IPS DF 6.9 (cell line): ENCODE measurements around the gene TNPO3.

ENCODE experiments used
- DNase-seq: peaks from one replicate; pipeline ENCODE4 v3.0.0-alpha.2; 2013; ENCODE audit warnings: low read depth, low spot score
- H3K27ac ChIP-seq: one replicate; pipeline ENCODE4 v1.5.1; 2013; ENCODE audit warnings: low read length, control low read depth
- H3K27me3 ChIP-seq: 2 replicates; pipeline ENCODE4 v1.6.1; 2013; ENCODE audit warnings: mild to moderate bottlenecking, low read length; ENCODE audit not compliant: control insufficient read depth, insufficient read depth
- H3K36me3 ChIP-seq: 2 replicates; pipeline ENCODE4 v1.6.1; 2013; ENCODE audit warnings: low read length; ENCODE audit not compliant: control insufficient read depth, insufficient read depth
- H3K4me1 ChIP-seq: 2 replicates; pipeline ENCODE4 v1.6.1; 2013; ENCODE audit warnings: low read length; ENCODE audit not compliant: control insufficient read depth, insufficient read depth
- H3K4me3 ChIP-seq: 2 replicates; pipeline ENCODE4 v1.5.1; 2013; ENCODE audit warnings: mild to moderate bottlenecking, low read length
- H3K9me3 ChIP-seq: 2 replicates; pipeline ENCODE4 v1.6.1; 2013; ENCODE audit warnings: low read length, inconsistent platforms; ENCODE audit not compliant: control insufficient read depth, insufficient read depth
- WGBS: extraction: QIAGEN DNeasy Blood & Tissue Kit; methylation state at CpG from one replicate; pipeline ENCODE4 v1.1.7; 2013; ENCODE audit warnings: mixed read lengths, missing lambda C conversion rate; ENCODE audit not compliant: insufficient read length, insufficient coverage; 5-methylcytosine and 5-hydroxymethylcytosine counted together

The TNPO3 gene

DNA sequence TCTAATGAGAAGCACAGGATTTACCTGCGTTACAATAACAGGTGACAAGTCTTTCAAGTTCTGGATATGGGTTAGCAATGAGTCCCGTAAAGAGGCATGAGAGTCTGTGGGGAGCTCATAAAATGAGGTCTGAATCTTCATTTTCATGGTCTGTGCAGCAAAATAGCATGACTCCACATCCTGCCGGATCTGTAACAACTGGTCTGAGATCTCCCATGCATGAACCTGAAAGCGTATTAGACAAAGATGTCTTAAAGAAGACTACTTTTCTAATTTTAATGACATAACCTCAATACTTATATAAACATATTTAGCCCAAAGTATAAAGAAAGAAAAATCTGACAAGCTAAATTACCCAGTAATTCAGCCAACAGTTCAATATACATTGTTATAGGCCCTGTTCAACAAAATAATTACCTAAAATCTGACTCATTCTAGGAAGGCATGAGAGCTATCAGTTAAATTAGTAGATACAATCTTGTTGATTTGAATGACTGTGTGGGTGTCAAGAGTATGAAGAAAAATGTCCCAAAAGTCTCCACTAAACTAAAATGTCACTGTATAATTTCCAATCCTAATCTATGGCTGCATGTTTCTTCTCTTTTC is 36.9 kb downstream of the TNPO3 start:
- H3K27ac ChIP-seq: no peak overlapping the region
- H3K9me3 ChIP-seq: no peaks in the 10 kb centered on the region
- no peak overlapping the region for H3K4me3 ChIP-seq
- no peaks in the 10 kb centered on the region for H3K4me1 ChIP-seq
- H3K36me3 ChIP-seq: peaks cover 5% of the 10 kb centered on the region; the same call in 1 of the 2 replicates
- WGBS: no CpG with 5 or more reads among the region's 4 CpGs
- no peaks in the 10 kb centered on the region for H3K27me3 ChIP-seq
- DNase-seq: no peak

DNA sequence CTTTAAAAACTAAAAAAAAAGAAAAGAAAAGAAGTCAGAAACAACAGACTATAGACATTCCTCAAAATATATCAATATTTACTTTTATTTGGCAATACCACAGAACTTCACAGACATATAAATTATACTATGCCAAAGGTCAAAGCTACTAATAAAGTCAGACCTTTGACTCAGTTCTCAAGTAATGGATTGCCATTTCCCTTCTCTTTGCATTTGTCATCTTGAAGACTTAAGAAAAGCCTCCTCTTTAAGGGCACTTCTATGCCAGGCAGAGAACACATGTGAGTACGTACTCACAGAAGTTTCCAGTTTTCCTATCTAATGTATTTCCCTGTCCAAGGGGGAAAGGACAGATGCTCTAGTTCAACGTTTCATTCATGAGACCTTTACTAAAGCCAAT is 37.6 kb downstream of the TNPO3 start:
- no peak overlapping the region for H3K27ac ChIP-seq
- peaks cover 5% of the 10 kb centered on the region; the same call in 1 of the 2 replicates for H3K36me3 ChIP-seq
- H3K9me3 ChIP-seq: no peaks in the 10 kb centered on the region
- no peaks in the 10 kb centered on the region for H3K4me1 ChIP-seq
- no peaks in the 10 kb centered on the region for H3K27me3 ChIP-seq
- no peak overlapping the region for H3K4me3 ChIP-seq
- WGBS: no CpG with 5 or more reads among the region's 2 CpGs
- no peak for DNase-seq

DNA sequence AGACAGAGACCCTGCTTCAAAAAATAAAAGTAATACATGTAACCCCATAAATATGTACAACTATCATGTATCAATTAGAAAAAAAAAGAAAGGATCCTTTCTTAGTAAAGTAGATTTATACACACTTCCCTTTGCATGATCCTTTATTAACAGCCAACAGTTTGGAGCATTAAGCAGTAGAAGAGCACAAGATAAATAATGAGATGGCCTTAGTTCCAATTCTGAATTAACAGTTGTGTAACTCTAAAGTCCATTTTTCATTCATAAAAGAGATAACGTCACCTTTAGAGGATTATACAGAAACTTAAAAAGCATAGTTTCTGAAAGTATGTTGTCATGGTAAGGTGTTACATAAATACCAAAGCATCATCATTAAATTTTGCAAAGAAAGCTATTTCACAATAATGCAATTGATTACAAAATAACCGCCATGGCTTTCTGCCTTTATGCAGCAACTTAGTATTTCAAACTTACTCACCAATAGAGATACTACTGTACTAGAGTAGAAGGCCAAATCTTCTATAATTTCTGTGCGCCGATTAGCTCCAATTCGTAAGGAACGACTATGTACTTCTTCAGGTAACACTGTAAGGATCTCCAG is 40.3 kb downstream of the TNPO3 start:
- no peaks in the 10 kb centered on the region for H3K4me1 ChIP-seq
- peaks cover 5% of the 10 kb centered on the region; the same call in 1 of the 2 replicates for H3K36me3 ChIP-seq
- DNase-seq: no peak
- H3K4me3 ChIP-seq: no peak overlapping the region
- no peak overlapping the region for H3K27ac ChIP-seq
- no peaks in the 10 kb centered on the region for H3K9me3 ChIP-seq
- WGBS: no CpG with 5 or more reads among the region's 6 CpGs
- H3K27me3 ChIP-seq: no peaks in the 10 kb centered on the region

DNA sequence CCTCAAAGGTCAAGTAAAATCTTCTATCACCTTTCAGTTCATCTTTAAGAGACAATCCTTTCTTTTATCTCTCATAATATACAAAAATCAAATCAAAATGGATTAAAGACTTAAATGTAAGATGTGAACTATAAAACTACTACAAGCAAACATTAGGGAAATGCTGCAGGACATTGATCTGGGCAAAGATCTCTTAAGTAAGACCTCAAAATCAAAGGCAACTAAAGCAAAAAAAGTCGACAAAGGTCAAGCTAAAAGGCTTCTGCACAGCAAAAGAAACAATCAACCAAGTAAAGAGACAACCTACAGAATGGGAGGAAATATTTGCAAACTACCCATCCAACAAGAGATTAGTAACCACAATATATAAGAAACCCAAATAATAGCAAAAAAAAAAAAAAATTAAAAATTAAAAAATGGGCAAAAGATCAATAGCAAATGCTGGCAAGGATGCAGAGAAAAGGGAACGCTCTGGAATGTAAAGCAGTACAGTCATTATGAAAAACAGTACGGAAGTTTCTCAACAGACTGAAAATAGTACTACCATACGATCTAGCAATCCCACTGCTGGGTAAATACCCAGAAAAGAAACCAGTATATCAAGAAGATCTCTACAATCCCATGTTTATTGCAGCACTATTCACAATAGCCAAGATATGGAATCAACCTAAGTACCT is 41.7 kb downstream of the TNPO3 start:
- no peaks in the 10 kb centered on the region for H3K4me1 ChIP-seq

DNA sequence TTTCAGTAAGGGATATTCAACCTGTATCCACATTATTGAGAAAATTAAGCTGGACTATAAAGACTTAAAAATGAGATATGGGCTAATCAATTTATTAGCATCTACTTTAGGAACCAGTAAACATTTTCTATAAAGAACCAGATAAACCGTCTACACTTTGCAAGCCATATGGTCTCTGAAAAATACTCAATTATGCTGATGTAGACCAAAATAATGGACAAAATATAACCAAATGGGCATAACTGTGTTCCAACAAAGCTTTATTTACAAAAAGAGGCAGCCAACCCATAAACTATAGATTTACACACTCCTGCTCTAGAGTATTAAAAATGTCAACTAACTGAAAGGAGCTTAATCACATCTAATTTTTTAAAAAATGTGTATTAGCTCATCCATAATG is 42.3 kb downstream of the TNPO3 start:
- Histone ChIP-seq H3K4me1 (no peaks in the 10 kb centered on the region), H3K36me3 (peaks cover 5% of the 10 kb centered on the region; the same call in 1 of the 2 replicates), H3K27ac (no peak overlapping the region), H3K9me3 (no peaks in the 10 kb centered on the region), H3K4me3 (no peak overlapping the region), H3K27me3 (no peaks in the 10 kb centered on the region)
- no CpG with 5 or more reads among the region's 1 CpG for WGBS
- no peak for DNase-seq

More for the DNA sequence above, 41.7 kb downstream of the TNPO3 start:
- no peaks in the 10 kb centered on the region for H3K27me3 ChIP-seq
- H3K4me3 ChIP-seq: no peak overlapping the region
- H3K27ac ChIP-seq: no peak overlapping the region
- H3K9me3 ChIP-seq: no peaks in the 10 kb centered on the region
- H3K36me3 ChIP-seq: peaks cover 5% of the 10 kb centered on the region; the same call in 1 of the 2 replicates
- DNase-seq: no peak
- WGBS: no CpG with 5 or more reads among the region's 4 CpGs

DNA sequence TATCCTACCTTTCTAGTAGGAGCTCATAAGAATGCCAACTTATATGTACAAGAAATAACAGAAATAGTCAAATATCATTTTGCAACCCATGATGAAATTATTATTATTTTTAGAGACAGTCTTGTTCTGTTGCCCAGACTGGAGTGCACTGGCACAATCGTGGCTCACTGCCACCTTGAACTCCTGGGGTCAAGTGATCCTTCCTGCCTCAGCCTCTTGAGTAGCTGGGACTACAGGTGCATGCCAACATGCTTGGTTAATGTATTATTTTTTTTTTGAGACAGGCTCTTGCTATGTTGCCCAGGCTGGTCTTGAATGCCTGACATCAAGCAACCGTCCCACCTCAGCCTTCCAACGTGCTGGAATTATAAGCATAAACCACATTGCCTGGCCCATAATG is 44.8 kb downstream of the TNPO3 start:
- WGBS: no CpG with 5 or more reads among the region's 3 CpGs
- Histone ChIP-seq H3K4me3 (no peak overlapping the region), H3K4me1 (no peaks in the 10 kb centered on the region), H3K27me3 (no peaks in the 10 kb centered on the region), H3K9me3 (no peaks in the 10 kb centered on the region), H3K27ac (no peak overlapping the region), H3K36me3 (peaks cover 5% of the 10 kb centered on the region; the same call in 1 of the 2 replicates)
- no peak for DNase-seq

DNA sequence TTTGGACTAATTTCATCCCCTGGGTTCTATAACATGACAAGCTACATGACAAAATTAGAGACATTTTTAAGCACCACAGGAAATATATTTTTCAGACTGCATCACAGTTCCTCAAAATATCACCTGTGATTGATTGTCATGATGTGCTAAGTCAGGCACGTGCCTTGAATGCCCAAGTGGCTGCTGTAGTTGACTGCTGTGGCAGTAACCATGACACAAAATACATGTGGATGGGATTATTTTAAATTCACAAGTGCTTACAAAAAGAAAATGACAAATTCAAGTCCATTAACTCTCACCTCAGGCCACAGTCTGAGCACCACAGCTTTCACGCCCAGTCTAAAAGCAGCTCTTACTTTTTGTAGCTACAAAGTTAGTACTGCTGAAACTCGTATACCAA is 45.5 kb downstream of the TNPO3 start:
- H3K9me3 ChIP-seq: no peaks in the 10 kb centered on the region
- 0 out of 2 replicates have a peak, but pooled peaks cover 3% of the 10 kb centered on the region for H3K36me3 ChIP-seq
- WGBS: no CpG with 5 or more reads among the region's 3 CpGs
- no peaks in the 10 kb centered on the region for H3K27me3 ChIP-seq
- H3K4me1 ChIP-seq: no peaks in the 10 kb centered on the region
- DNase-seq: no peak
- H3K4me3 ChIP-seq: no peak overlapping the region
- H3K27ac ChIP-seq: no peak overlapping the region

DNA sequence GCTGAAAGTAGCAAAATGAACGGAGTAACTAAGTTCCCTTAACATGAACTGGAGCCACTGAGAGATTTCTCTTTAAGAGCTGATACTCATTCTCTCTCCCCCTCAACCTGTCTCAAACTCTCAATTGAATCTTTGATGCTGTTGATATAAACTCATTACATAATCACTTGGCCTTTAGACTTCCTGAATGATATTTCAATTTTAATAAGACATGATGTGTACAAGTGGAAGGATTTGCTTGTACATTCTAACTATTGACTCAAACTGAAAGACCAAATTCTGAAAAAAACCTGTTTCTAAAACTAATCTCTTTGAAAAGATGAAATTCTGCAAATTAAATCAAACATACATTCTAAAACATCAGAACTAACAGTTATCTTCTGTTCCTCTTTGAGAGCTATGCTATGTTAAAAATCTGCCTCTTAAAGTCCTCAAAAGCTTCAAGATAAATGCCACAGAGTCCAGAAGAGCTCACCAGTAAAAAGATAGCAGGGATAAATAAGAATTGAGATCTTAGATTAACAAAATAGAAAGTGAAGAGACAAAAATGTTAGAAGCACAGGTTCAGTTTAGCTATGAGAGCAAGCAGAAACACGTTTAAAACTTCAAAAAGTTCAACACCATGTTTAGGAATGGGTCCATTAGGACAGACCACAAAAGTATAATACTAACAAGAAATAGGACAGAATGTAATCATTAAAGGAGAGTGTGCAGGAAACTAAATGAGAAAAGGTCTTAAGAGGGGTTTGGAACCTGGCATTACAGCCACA is 46.1 kb downstream of the TNPO3 start:
- Histone ChIP-seq H3K27me3 (no peaks in the 10 kb centered on the region), H3K27ac (no peak overlapping the region), H3K36me3 (no peaks in the 10 kb centered on the region), H3K4me3 (no peak overlapping the region), H3K9me3 (no peaks in the 10 kb centered on the region), H3K4me1 (no peaks in the 10 kb centered on the region)
- no CpG with 5 or more reads among the region's 2 CpGs for WGBS
- no peak for DNase-seq

DNA sequence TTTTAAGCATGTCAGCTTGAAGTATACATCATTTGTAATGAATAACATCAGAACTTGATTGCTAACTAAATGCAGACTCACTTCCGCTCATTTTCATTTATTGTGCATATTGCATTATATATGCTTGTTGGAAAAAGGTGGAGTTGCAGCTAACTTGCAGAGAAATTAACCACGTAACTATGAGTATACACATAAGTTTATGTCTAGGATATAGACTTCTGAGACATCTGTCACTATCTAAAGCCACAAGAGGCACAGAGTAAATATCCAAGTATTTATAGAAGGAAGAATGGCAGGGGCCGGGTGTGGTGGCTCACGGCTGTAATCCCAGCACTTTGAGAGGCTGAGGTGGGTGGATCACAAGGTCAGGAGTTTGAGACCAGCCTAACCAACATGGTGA is 47.3 kb downstream of the TNPO3 start:
- Histone ChIP-seq H3K27me3 (no peaks in the 10 kb centered on the region), H3K27ac (no peak overlapping the region), H3K9me3 (no peaks in the 10 kb centered on the region), H3K4me1 (no peaks in the 10 kb centered on the region), H3K4me3 (no peak overlapping the region), H3K36me3 (no peaks in the 10 kb centered on the region)
- DNase-seq: no peak
- no CpG with 5 or more reads among the region's 4 CpGs for WGBS

DNA sequence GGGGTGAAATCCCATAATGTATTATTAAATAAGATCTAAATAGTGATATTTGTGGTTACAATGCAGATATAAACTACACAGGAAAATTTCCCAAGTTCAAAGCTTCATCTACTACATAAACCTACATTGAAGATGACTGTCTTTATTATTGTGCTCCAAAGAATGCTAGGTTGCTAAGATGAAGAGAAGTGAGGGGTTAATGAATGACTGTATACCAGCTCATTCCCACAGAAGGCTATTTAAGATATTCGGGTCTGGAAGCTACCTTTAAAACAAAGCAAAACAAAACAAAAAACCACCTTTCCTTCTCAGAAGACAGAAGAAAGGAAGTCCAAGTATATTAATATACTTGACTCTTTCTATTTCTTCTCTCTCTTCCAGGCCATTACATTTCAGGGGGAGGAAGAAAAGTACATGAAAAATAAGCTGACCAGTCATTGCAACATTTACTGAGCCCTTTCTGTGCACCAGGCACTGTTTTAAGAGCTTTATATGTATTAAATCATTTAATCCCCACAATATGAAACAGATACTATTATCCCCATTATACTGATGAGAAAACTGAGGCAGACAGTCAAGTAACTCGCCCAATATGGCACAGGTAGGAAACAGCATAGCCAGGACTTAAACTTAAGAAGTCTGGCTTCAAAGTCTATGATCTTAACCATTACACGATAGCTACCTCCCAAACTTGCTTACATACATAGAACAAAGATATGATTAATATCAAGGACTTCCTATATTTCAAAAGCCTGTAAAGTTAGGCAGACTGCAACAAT is 48.1 kb downstream of the TNPO3 start:
- H3K4me1 ChIP-seq: no peaks in the 10 kb centered on the region
- DNase-seq: no peak
- no CpG with 5 or more reads among the region's 3 CpGs for WGBS

More for the DNA sequence above, 48.1 kb downstream of the TNPO3 start:
- H3K4me3 ChIP-seq: no peak overlapping the region
- no peaks in the 10 kb centered on the region for H3K27me3 ChIP-seq
- H3K36me3 ChIP-seq: no peaks in the 10 kb centered on the region
- no peak overlapping the region for H3K27ac ChIP-seq
- no peaks in the 10 kb centered on the region for H3K9me3 ChIP-seq
